Medulla oblongata (tissue), 1 donor: ENCODE data around the gene RNASE8.
A peak's percentile ranks its signal among the peaks of the same experiment; 100 is the strongest.

Experiments used
- DNase-seq: peaks from one replicate; pipeline ENCODE4 v3.0.0-alpha.2; 2015; ENCODE audit errors: extremely low spot score

RNASE8 gene

GRCh38 chr14:21106498-21107282 is 49.1 kb downstream of the RNASE8 start:
- peak; percentile 91 for DNase-seq

DNA sequence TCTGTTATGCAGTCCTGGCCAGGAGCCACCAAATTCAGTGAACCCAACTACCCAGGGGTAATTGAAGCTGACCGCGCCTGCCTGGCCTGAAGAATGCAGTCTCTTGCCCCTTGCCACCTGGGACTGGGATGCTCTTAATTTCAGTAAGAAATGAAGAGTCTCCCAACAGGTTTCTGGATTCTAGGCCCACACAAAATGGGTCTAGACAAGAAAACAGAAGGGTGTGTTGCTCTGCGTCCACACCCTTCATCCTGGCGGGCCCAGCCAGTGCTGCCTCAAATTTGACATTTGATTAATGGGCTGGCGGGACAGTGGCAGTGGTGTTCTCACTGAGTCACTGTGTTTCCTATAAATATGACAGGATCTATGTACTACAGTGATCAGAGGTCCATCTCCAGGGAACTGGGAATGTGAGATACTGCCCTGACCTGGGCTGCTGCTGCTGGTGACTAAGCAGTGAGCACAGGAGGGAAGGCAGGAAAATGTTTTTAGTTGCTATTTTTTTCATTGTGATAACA is 49.7 kb downstream of the RNASE8 start:
- no peak for DNase-seq
